GM12892 (cell line): ENCODE results near the gene SMR3A.

ENCODE experiments used
- DNase-seq: peaks from one replicate; pipeline ENCODE4 v3.0.0; 2011; ENCODE audit not compliant: insufficient read length
- FAIRE-seq: peaks from 2 replicates; lab custom pipeline; 2011; peaks lifted over from hg19 to GRCh38; lab: Jason Lieb, UNC
- POLR2A ChIP-seq: IDR thresholded peaks from 2 replicates; pipeline ENCODE4 v1.6.1; 2011; ENCODE audit warnings: low read depth, low read length, control low read depth
- POLR2AphosphoS5 ChIP-seq: IDR thresholded peaks from 2 replicates; pipeline ENCODE4 v1.6.1; 2011; ENCODE audit warnings: low read depth, low read length, control low read depth
- TAF1 ChIP-seq: IDR thresholded peaks from 2 replicates; pipeline ENCODE4 v1.6.1; 2011; ENCODE audit warnings: low read depth, mild to moderate bottlenecking, control low read depth, low read length, borderline replicate concordance

Gene SMR3A

DNA sequence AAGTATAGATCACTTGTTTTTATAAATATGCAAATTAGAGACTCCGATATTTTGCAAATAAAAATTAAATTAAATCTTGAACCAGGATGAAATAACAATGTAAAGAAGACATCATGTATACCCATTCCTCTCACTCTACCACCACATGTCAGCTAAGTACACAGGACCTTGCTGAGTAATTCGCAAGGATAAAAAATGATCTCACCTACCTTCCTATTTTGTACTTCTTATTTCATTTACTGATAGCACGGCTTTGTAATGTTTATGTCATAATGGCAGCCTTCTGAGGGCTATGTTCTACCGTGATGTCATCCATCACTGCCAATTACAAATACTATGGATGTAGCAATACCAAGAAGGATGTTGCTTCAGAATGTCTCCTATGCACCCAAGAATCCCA lies 11.4 kb downstream of the SMR3A start:
- DNase-seq, result no peak
- TF ChIP-seq TAF1 (no peak), POLR2A (no peak), POLR2AphosphoS5 (no peak)
- FAIRE-seq, result no peak

DNA sequence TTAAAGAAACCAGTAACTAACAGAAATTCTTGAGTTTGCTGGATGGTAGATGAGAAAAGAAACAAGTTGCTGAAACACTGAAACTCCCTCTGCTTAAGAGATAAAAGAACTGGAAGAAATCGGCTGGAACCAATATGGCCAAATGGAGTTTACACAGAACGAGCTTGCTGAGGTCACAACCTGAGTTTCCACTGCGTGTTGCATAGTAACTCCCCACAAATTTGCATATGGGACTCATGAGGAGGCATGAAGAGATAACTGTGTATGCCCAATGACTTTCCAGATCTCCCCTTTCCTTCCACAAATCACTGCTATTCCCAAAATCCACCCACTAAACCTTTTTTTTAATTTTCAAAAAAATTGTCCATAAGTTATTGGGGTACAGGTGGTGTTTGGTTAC lies 12.2 kb downstream of the SMR3A start:
- no peak for FAIRE-seq
- TF ChIP-seq POLR2AphosphoS5, result no peak
- no peak for TF ChIP-seq TAF1
- no peak for TF ChIP-seq POLR2A
- DNase-seq, result no peak

DNA sequence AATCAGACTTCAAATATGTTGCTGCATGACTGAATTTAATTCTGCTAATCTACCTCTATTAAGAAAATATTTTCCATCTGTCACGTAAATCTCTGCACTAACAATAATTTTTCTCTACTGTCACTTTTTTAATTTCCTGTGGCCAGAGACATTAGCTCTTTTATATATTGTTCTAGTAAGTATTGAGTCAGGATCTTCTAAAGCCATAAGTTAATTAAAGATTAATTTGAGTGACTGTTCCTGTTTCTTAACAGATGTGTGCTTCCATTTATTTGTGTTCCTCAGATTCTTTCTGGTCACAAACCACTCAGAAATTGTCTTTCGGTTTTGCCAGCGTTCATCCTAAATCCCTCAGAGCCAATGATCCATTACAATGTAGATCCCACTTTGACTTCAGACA lies 20.0 kb downstream of the SMR3A start:
- no peak for TF ChIP-seq POLR2A
- no peak for TF ChIP-seq TAF1
- no peak for TF ChIP-seq POLR2AphosphoS5
- no peak for FAIRE-seq
- DNase-seq, result no peak

DNA sequence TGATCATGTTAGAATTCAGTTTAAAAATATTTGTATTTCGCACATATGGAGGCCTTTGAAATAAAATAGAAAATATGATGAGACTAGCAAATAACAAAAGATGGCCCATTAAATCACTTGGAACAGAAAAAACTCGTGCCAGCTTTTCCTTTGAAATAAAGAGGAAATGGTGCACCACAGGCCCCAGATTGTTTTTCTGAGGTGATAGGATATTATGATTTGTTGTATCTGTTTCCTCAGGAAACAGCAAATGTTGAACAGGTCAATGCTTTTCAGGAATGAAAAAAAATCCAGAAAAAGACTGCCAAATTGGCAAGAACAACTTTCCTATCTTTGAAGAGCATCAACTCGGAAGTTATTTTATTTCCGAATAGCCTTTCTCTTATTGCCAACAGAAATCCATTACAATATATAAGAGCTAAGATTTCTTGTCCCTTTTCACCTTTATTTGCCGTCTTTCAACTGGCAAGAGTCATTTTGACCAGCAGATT lies 22.2 kb downstream of the SMR3A start, which contains the start of gene SMR3B:
Gene SMR3B (plus strand): TSS at position 441 of the 491 bp plus-strand sequence. CDS start 1,380 bp downstream, outside the sequence.
- DNase-seq (no peak), FAIRE-seq (no peak)
- no peak for TF ChIP-seq POLR2AphosphoS5
- no peak for TF ChIP-seq TAF1
- no peak for TF ChIP-seq POLR2A

DNA sequence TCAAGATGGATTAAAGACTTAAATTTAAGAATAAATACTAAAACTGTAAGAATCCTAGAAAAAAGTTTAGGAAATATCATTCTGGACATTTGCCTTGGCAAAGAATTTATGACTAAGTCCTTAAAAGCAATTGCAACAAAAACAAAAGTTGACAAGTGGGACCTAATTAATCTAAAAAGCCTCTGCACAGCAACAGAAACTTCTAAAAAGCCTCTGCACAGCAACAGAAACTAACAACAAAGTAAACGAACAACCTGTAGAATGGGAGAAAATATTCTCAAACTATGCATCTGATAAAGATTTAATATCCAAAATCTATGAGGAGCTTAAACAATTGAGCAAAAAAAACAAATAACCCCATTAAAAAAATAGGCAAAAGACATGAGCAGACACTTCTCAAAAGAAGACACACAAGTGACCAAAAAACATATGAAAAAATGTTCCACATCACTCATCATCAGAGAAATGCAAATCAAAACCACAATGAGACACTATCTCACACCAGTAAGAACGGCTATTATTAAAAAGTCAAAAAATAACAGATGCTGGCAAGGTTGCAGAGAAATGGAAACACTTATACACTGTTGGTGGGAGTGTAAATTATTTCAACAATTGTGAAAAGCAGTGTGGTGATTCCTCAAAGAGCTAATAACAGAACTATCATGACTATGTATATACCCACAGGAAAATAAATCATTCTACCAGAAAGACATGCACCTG lies 31.7 kb downstream of the SMR3A start:
- DNase-seq (no peak), FAIRE-seq (peak; percentile 81)
- TF ChIP-seq TAF1 (no peak), POLR2AphosphoS5 (no peak)

DNA sequence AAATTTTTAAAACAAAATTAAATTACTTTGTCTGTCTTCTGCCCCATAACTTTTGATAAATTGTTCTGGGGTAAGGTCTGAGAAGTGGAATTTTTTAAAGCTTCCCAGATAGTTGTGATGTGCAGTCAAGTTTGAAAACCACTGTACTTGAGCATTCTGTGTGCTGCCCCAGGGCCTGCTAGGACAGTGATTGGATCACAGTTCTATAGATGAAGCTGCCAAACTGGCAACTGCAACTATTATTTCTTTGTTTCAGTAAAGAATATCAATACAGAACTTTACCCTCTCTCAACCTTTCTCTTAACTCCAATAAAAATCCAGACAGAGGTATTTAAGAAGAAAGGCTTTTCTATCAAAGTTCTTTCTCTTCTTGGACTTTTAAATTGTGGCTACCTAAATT lies 37.0 kb downstream of the SMR3A start, which contains the start of gene OPRPN:
Gene OPRPN (plus strand): TSS at position 361 of the 400 bp plus-strand sequence. CDS start 1,346 bp downstream, outside the sequence.
- no peak for FAIRE-seq
- no peak for TF ChIP-seq TAF1
- no peak for TF ChIP-seq POLR2AphosphoS5
- no peak for TF ChIP-seq POLR2A

DNA sequence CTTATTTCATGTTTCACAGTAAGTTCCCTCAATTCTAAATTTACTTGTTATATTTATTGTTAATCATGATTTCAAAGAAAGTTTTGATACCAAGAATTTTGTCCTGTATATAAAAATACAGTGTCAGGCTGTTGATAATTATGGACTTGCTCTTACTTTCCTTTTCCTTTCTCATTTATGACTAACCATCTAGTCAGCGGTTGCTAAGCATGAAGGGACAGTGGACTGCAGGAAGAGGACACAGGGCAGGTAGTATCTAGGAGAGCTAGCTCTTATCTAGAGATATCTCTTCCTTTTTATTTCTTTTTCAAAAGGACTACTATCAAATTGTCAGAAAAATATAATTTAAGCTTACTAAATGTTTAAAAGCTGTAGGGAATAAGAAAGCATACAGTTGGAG lies 38.8 kb downstream of the SMR3A start:
- FAIRE-seq (no peak), DNase-seq (no peak)
- no peak for TF ChIP-seq POLR2A

More for the DNA sequence above, 37.0 kb downstream of the SMR3A start, which contains the start of gene OPRPN:
- no peak for DNase-seq

DNA sequence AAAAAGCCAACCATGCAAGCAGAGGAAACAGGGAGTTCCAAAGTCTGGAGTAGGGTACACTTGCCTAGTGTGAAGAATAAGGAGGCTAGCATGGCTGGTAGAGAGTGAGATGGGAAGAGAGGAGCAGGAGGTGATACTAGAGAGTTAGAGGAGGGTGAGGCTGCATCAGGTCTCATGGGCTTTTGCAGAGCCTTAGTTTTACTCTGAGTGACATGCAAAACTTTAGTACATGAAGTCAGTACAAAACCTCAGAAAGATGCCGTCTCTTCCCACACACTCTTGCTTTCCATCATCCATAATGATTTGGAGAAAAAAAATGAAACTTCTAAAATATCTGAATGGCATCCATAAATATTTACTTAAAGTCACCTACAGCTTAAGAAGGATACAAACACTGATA lies 42.2 kb downstream of the SMR3A start:
- no peak for FAIRE-seq
- TF ChIP-seq POLR2A, result no peak
- no peak for TF ChIP-seq POLR2AphosphoS5
- TF ChIP-seq TAF1, result no peak
- DNase-seq, result no peak

DNA sequence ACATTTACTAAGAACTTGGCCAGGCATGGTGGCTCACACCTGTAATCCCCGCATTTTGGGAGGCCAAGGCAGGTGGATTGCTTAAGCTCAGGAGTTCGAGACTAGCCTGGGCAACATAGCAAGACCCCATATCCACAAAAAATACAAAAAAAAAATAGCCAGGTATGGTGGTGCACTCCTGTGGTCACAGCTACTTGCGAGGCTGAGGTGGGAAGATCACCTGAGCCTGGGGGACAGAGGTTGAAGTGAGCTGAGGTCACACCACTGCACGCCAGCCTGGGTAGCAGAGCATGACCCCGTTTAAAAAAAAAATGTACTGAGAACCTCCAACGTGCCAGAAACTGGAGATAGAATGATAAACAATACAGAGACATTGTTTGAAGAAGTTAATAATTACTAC lies 45.2 kb downstream of the SMR3A start:
- DNase-seq, result no peak
- no peak for TF ChIP-seq POLR2AphosphoS5
- TF ChIP-seq POLR2A, result no peak
- no peak for TF ChIP-seq TAF1
- no peak for FAIRE-seq
